PC-3 (cell line): Measurements from ENCODE around the gene TLR5. TPM values are rescaled to one million over a fixed set of nuclear protein-coding genes. Genes with fewer than 3 reads are reported as not detected.
A peak's percentile ranks its signal among the peaks of the same experiment; 100 is the strongest.

Experiments used
- ATAC-seq: fragments of 200-7000 bp; cut with Tn5 transposase; 2 replicates; pipeline ENCODE4 v1.9.1; 2020; ENCODE audit warnings: mild to moderate bottlenecking, moderate library complexity
- BruUV-seq: library from RNA; stranded (reverse); fragments of 400-500 nt; replicated peaks from 2 replicates; lab custom pipeline; 2021; lab: Mats Ljungman, UMichigan
- CTCF ChIA-PET: fragments of 300-600 bp; sonication (Branson Sonifier 250); formaldehyde crosslinking; loops from one replicate; lab custom pipeline; 2022; ENCODE audit warnings: antibody characterized with exemption; lab: Charles Lee
- POLR2A ChIA-PET: fragments of 300-600 bp; sonication (Branson Sonifier 250); formaldehyde crosslinking; loops from one replicate; lab custom pipeline; 2022; ENCODE audit warnings: antibody characterized with exemption; ENCODE audit not compliant: unreplicated experiment; lab: Charles Lee
- DNase-seq: peaks from one replicate; pipeline ENCODE4 v3.0.0-alpha.2; 2015
- H2AFZ ChIP-seq: fragments of 300-600 bp; sonication (generic); 2 replicates; pipeline ENCODE4 v1.6.0; 2016; ENCODE audit warnings: antibody characterized with exemption, low read length
- H3F3A ChIP-seq: fragments of 300-600 bp; sonication (generic); one replicate; pipeline ENCODE4 v1.6.0; 2017; ENCODE audit warnings: antibody characterized with exemption, low read length, control low read depth, mild to moderate bottlenecking; ENCODE audit not compliant: unreplicated experiment
- H3K27ac ChIP-seq: fragments of 300-600 bp; sonication (generic); 2 replicates; pipeline ENCODE4 v1.5.1; 2016; ENCODE audit warnings: mild to moderate bottlenecking, low read length
- H3K27me3 ChIP-seq: fragments of 300-600 bp; sonication (generic); 2 replicates; pipeline ENCODE4 v1.6.1; 2016; ENCODE audit warnings: low read length, mixed read lengths
- H3K36me3 ChIP-seq: fragments of 300-600 bp; sonication (generic); 2 replicates; pipeline ENCODE4 v1.6.1; 2016; ENCODE audit warnings: low read depth, mixed run types, low read length, mixed read lengths
- H3K4me1 ChIP-seq: fragments of 300-600 bp; sonication (generic); 2 replicates; pipeline ENCODE4 v1.5.1; 2016; ENCODE audit warnings: low read length; ENCODE audit not compliant: insufficient read depth
- H3K4me2 ChIP-seq: fragments of 300-600 bp; sonication (generic); 2 replicates; pipeline ENCODE4 v1.6.0; 2016; ENCODE audit warnings: low read length
- H3K4me3 ChIP-seq: fragments of 300-600 bp; sonication (generic); 2 replicates; pipeline ENCODE4 v1.5.1; 2016; ENCODE audit warnings: mild to moderate bottlenecking, low read length, mixed read lengths
- H3K79me2 ChIP-seq: fragments of 300-600 bp; sonication (generic); 2 replicates; pipeline ENCODE4 v1.6.1; 2017; ENCODE audit warnings: low read length, mixed read lengths
- H3K9ac ChIP-seq: fragments of 300-600 bp; sonication (generic); 2 replicates; pipeline ENCODE4 v1.6.0; 2016; ENCODE audit warnings: mild to moderate bottlenecking, low read length
- H3K9me2 ChIP-seq: fragments of 300-600 bp; sonication (generic); replicated peaks from 2 replicates; pipeline ENCODE4 v1.6.1; 2016; ENCODE audit warnings: mixed run types, low read length, mixed read lengths
- H3K9me3 ChIP-seq: fragments of 300-600 bp; sonication (generic); 2 replicates; pipeline ENCODE4 v1.6.1; 2016; ENCODE audit warnings: low read length, mixed read lengths
- H4K20me1 ChIP-seq: fragments of 300-600 bp; sonication (generic); 2 replicates; pipeline ENCODE4 v1.6.1; 2016; ENCODE audit warnings: low read length, mixed read lengths
- EZH2 ChIP-seq: fragments of 300-600 bp; sonication (generic); IDR thresholded peaks from one replicate; pipeline ENCODE4 v1.6.1; 2017; ENCODE audit warnings: antibody characterized with exemption, mild to moderate bottlenecking, low read length; ENCODE audit not compliant: unreplicated experiment
- EZH2phosphoT487 ChIP-seq: fragments of 300-600 bp; sonication (generic); IDR thresholded peaks from 2 replicates; pipeline ENCODE4 v1.6.1; 2018; ENCODE audit warnings: mild to moderate bottlenecking, antibody characterized with exemption, low read length, borderline replicate concordance
- intact Hi-C: fragments of 100-400 bp; cut with micrococcal nuclease; formaldehyde crosslinking; loops from 2 replicates; pipeline ENCODE4 v1.9.0; 2023
- total RNA-seq: library from RNA; depleted of rRNA; stranded (reverse); fragments of >200 nt; gene quantifications from 2 replicates; pipeline ENCODE4 v1.2.3, GENCODE V29; 2014
- TF ChIP-seq, protein P1 (sequence below): fragments of 300-600 bp; sonication (generic); conservative IDR thresholded peaks from 2 replicates; pipeline ENCODE4 v1.5.1; 2017; ENCODE audit warnings: antibody characterized with exemption, low read depth, mild to moderate bottlenecking, low read length

Gene TLR5
- total RNA-seq, 1 experiment from 2014 or later = 1.2 TPM

DNA sequence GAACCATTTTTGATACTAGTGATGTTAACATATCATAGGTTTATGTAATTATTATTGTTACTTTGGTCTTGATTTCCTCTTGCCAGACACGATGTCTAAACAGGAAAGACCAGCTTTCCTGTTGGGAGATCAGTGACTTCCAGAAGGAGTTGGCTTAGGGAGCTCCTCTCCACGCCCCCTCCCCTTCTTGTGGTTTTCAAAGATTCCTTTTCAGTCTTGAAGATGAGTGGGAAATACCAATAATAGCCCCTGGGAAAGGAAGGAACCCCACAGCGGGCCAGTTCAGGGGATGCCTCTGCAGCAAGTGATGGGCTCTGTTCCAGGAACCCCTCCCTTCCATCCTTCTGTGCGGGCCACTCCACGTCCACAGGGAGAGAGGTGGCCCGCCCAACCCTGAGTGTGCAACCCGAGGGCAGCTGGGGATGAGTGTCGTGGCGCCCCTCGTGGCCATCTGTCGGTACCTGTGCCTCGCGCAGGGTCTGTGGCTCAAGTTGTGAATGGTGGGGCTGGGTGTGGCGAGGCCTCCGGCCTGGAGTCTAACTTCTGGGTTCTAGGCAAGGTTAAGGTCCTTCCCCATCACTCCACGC, 65.7 kb downstream of the TLR5 start:
- H3K9me3 ChIP-seq = no peaks in the 10 kb centered on the region
- H3F3A ChIP-seq = no peaks in the 10 kb centered on the region
- H3K4me1 ChIP-seq = no peaks in the 10 kb centered on the region
- ChIA-PET CTCF (no interaction called here), POLR2A (no interaction called here)
- no peaks in the 10 kb centered on the region for H4K20me1 ChIP-seq
- no peaks in the 10 kb centered on the region for H3K36me3 ChIP-seq
- no peak overlapping the region for H2AFZ ChIP-seq
- ATAC-seq (no peak), DNase-seq (peak; percentile 12)
- intact Hi-C loops = loop anchor here (10.0 kb wide), 1 partner anchor 153 kb away; no protein-coding TSS in a partner anchor
- H3K27ac ChIP-seq = no peak overlapping the region
- no peak overlapping the region for H3K4me3 ChIP-seq
- no peaks in the 10 kb centered on the region for H3K9me2 ChIP-seq
- H3K79me2 ChIP-seq = no peaks in the 10 kb centered on the region
- TF ChIP-seq EZH2phosphoT487 = no peak
- TF ChIP-seq, protein P1, sequence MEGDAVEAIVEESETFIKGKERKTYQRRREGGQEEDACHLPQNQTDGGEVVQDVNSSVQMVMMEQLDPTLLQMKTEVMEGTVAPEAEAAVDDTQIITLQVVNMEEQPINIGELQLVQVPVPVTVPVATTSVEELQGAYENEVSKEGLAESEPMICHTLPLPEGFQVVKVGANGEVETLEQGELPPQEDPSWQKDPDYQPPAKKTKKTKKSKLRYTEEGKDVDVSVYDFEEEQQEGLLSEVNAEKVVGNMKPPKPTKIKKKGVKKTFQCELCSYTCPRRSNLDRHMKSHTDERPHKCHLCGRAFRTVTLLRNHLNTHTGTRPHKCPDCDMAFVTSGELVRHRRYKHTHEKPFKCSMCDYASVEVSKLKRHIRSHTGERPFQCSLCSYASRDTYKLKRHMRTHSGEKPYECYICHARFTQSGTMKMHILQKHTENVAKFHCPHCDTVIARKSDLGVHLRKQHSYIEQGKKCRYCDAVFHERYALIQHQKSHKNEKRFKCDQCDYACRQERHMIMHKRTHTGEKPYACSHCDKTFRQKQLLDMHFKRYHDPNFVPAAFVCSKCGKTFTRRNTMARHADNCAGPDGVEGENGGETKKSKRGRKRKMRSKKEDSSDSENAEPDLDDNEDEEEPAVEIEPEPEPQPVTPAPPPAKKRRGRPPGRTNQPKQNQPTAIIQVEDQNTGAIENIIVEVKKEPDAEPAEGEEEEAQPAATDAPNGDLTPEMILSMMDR = no peak
- no peak for TF ChIP-seq EZH2
- H3K4me2 ChIP-seq = no peak overlapping the region
- peaks cover 6% of the 10 kb centered on the region for H3K27me3 ChIP-seq
- no peak overlapping the region for H3K9ac ChIP-seq
- BruUV-seq = no TSS peak

GRCh38 chr1:223076362-223076761, 66.7 kb downstream of the TLR5 start:
- TF ChIP-seq, protein P1 = no peak
- TF ChIP-seq EZH2phosphoT487 = no peak
- no peak for TF ChIP-seq EZH2
- Histone ChIP-seq H3K4me3 (no peak overlapping the region), H3K27ac (no peak overlapping the region), H3K9me3 (no peaks in the 10 kb centered on the region), H3K4me1 (no peaks in the 10 kb centered on the region), H4K20me1 (no peaks in the 10 kb centered on the region), H3F3A (no peaks in the 10 kb centered on the region), H3K4me2 (no peak overlapping the region), H3K36me3 (no peaks in the 10 kb centered on the region), H3K9ac (no peak overlapping the region), H3K79me2 (no peaks in the 10 kb centered on the region), H3K27me3 (peaks cover 14% of the 10 kb centered on the region), H2AFZ (no peak overlapping the region), H3K9me2 (no peaks in the 10 kb centered on the region)
- intact Hi-C loops = loop anchor here (10.0 kb wide), 1 partner anchor 152 kb away; no protein-coding TSS in a partner anchor
- no TSS peak for BruUV-seq
- ATAC-seq (no peak), DNase-seq (no peak)
- POLR2A ChIA-PET = no interaction called here
- CTCF ChIA-PET = no interaction called here

- no peak overlapping the region for H2AFZ ChIP-seq
- intact Hi-C loops = loop anchor here (10.0 kb wide), 1 partner anchor 151 kb away; no protein-coding TSS in a partner anchor
- H3K27ac ChIP-seq = no peak overlapping the region
- H4K20me1 ChIP-seq = no peaks in the 10 kb centered on the region
- no peaks in the 10 kb centered on the region for H3F3A ChIP-seq
- ATAC-seq (no peak), DNase-seq (no peak)
- H3K4me1 ChIP-seq = no peaks in the 10 kb centered on the region
- no peaks in the 10 kb centered on the region for H3K9me3 ChIP-seq
- no peaks in the 10 kb centered on the region for H3K9me2 ChIP-seq
- H3K4me3 ChIP-seq = no peak overlapping the region
- POLR2A ChIA-PET = no interaction called here
- CTCF ChIA-PET = no interaction called here
- H3K79me2 ChIP-seq = no peaks in the 10 kb centered on the region
- TF ChIP-seq, protein P1 = no peak
- no peak for TF ChIP-seq EZH2
- no peak for TF ChIP-seq EZH2phosphoT487
- no TSS peak for BruUV-seq
- no peak overlapping the region for H3K9ac ChIP-seq
- peaks cover 14% of the 10 kb centered on the region for H3K27me3 ChIP-seq
- H3K36me3 ChIP-seq = no peaks in the 10 kb centered on the region
- H3K4me2 ChIP-seq = no peak overlapping the region
Observed at GRCh38 chr1:223075834-223076233, 67.2 kb downstream of the TLR5 start.
